Measurements from ENCODE around the gene MYMX.

- no peak for TF ChIP-seq SMC3 (conservative IDR thresholded peaks at IDR 0.05; ENCODE audit: poor library complexity)
- no peak for TF ChIP-seq POLR2AphosphoS5 (IDR thresholded peaks at IDR 0.05)
- TF ChIP-seq, protein P1, sequence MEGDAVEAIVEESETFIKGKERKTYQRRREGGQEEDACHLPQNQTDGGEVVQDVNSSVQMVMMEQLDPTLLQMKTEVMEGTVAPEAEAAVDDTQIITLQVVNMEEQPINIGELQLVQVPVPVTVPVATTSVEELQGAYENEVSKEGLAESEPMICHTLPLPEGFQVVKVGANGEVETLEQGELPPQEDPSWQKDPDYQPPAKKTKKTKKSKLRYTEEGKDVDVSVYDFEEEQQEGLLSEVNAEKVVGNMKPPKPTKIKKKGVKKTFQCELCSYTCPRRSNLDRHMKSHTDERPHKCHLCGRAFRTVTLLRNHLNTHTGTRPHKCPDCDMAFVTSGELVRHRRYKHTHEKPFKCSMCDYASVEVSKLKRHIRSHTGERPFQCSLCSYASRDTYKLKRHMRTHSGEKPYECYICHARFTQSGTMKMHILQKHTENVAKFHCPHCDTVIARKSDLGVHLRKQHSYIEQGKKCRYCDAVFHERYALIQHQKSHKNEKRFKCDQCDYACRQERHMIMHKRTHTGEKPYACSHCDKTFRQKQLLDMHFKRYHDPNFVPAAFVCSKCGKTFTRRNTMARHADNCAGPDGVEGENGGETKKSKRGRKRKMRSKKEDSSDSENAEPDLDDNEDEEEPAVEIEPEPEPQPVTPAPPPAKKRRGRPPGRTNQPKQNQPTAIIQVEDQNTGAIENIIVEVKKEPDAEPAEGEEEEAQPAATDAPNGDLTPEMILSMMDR (IDR thresholded peaks at IDR 0.05; ENCODE audit: poor library complexity, severe bottlenecking) = no peak
- TF ChIP-seq EP300 (conservative IDR thresholded peaks at IDR 0.05; ENCODE audit: poor library complexity, severe bottlenecking) = no peak
Observed at GRCh38 chr6:44230034-44230675, 13.4 kb downstream of the MYMX start.

Measured in neural cell (in vitro differentiated cells).